ENCODE results near the gene DRG2. TPM values are rescaled to one million over a fixed set of nuclear protein-coding genes. Genes with fewer than 3 reads are reported as not detected.

The DRG2 gene
- polyA plus RNA-seq, 3 donors = 21.8 to 39.3 (median 30.8) TPM

DNA sequence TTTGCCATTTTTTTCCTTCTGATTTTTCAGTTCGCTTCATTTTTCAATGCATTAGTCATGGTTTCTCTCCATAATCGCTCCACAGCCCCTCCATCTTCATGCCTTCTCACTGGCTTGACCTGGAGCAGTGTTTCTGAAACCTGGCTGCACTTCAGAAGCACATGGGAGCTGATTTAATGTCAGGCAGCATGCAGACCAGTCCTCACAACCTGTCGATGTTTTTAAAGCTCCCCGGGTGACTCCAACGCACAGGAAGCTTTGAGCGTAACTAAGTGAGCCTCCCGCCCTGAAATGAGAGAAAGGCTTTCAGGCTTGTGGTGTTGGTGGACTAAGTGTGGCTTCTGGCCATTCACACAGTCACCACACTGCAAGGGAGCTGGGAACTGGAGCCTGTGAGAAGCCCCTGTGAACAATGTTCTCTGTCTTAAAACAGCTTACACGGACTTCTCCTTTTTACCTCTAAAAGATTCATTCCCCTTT lies 16.8 kb upstream of the DRG2 start:
- no peak overlapping the region for H3K27ac ChIP-seq (ENCODE audit: low read depth, low read length)
- WGBS, 3 donors = 13 to 21% (median 15%) methylated on average over 8 of the region's 8 CpGs

DNA sequence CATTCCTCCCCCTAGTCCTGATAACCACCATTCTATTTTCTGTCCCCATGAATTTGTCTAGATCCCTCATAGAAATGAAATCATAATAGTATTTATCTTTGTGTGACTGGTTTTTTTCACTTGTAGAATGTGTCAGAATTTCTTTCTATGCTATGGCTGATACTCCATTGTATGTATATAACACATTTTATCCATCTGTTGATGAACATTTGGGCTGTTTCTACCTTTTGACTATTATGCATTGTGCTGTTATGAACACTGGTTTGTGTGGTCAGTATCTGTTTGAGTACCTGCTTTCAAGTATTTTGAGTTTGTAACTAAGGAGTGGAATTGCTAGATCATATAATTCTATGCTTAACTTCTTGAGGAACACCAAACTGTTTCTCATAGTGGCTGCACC lies 16.0 kb upstream of the DRG2 start:
- H3K27ac ChIP-seq (ENCODE audit: low read depth, low read length) = no peak overlapping the region

DNA sequence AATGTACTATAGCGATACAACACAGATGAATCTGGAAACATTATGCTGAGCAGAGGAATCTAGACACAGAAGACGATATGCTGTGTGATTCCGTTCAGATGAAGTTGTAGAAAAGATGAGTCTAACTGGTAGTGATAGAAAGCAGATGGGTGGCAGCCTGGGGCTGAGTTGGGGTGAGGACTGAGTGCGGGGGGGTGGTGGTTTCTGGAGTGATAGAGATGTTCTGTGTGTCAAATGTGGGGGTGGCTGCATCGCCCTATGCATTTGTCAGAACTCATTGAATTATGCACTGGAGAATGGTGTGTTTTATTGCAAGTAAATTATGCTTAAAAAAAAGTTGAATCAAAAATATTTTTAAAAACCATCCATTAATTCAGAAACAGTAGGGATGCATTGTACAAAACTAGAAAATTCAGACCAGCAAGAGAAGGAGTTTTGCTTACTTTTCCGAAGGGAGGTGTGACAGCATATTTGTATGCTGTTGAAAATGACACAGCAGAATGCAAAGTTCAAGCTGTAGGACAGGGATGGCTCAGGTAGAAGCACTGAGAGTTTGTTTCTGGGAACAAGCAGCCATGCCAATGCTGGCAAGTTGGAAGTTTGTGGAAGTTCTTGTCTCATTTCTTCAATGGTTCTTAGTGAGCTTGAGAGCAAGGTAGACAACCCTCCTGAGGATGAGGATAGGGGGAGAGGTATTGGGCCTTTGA lies 13.0 kb upstream of the DRG2 start:
- WGBS, 3 donors = 68 to 76% (median 71%) methylated on average over 6 of the region's 6 CpGs
- H3K27ac ChIP-seq (ENCODE audit: low read depth, low read length) = no peak overlapping the region

DNA sequence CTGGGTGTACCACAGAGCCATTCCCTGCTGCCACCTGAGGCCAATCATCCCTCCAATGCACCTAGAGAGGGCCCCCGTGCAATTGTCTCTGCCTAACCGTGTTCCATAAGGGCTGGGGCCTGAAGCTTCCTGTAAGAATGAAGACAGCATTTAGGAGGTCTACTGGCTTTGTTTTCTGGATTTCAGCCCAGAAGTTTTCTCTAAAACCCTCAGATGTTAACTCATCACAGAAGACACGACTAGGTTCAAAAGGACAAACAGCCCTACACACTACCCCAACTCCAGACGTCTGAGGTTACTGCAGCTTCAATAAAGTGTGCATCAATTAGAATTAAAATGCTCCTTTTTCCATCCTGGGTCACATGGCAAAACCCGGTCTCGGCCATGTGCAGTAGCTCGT lies 10.8 kb upstream of the DRG2 start:
- 59 to 75% (median 60%) methylated on average over 7 of the region's 7 CpGs for WGBS, 3 donors
- H3K27ac ChIP-seq (ENCODE audit: low read depth, low read length) = no peak overlapping the region

DNA sequence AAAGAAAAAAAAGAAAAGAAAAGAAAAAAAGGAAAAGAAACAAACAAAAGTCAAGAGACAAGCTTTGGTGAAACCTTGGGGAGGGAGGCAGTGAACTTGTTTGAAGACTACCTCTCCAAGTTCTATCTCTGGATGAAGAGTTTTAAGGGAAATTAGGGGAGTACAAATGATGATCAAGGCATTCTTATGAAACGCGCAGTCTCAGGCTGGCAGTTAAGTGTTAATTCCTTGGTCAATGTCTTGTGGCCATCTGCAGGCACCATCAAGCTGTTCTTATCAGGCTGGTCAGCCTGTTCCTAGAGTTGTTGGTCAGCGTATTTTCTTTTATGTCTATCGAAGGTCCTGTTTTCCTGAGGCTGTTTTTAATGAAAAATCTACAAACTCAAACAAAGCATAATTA lies 8.2 kb upstream of the DRG2 start:
- 60 to 75% (median 73%) methylated on average over 4 of the region's 4 CpGs for WGBS, 3 donors
- no peak overlapping the region for H3K27ac ChIP-seq (ENCODE audit: low read depth, low read length)

DNA sequence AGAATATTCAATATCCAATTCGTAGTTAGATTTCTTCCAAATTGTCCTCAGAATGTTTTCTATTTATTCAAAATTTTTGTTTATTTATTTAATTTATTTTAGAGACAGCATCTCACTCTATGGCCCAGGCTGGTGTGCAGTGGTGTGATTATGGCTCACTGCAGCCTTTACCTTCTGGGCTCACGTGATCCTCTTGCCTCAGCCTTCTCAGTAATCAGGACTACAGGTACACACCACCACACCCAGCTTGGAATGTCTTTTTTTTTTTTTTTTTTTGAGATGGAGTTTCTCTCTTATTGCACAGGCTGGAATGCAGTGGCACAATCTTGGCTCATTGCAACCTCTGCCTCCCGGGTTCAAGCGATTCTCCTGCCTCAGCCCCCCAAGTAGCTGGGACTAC lies 3.5 kb upstream of the DRG2 start:
- 83 to 88% (median 84%) methylated on average over 4 of the region's 4 CpGs for WGBS, 3 donors
- no peak overlapping the region for H3K27ac ChIP-seq (ENCODE audit: low read depth, low read length)

DNA sequence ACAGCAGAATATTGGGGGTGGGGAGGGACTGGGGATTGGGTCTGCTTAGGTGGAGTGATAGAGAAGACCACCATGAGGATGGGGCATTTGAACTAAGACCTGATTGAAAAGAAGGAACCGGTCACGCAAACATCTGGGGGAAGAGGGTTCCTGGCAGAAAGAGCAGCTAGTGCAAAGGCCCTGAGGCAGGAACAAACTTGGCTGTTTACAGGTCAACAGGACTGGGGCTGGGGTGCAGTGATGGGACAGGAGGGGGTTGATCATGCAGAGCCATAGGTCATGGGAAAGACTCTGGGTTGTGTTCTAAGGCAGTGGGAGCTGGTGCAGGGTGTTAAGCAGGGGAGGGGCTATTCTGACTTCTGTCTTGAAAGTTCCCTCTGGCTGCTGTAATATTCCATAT lies 1.9 kb downstream of the DRG2 start:
- 96 to 100% (median 98%) methylated on average over 2 of the region's 2 CpGs for WGBS, 3 donors
- no peak overlapping the region for H3K27ac ChIP-seq (ENCODE audit: low read depth, low read length)

DNA sequence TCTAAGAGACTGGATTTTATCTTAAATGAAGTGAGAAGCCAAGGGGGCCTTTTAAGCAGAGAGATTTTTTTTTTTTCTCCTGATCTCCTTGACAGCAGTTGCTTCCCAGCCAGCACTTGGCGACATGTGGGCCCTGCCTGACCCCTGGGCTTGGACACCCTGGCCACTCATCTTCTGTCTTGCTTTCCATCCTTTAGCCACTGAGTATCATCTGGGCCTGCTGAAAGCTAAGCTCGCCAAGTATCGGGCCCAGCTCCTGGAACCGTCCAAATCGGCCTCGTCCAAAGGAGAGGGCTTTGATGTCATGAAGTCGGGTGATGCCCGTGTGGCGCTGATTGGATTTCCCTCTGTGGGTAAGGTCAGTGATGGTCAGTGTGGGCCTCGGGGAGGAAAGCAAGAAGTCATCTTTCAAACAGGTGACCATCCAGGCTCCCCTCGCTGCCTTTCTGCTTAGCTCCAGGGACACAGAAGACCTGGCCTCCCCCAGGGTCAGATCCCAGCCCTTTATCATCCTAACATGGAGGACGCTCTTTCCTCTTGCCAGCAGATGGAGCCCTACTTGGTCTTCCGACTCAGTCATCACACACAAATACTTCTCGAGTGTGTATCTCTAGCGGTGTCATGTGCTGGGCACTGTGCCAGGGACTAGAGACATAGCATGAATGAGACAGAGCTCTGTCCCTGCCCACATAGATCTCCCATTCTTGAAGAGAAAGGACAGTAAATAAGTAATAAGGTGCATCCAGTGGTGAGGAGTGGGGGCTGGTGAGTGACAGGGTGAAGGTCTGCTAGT lies 6.1 kb downstream of the DRG2 start:
- WGBS, 3 donors = 76 to 79% (median 78%) methylated on average over 15 of the region's 15 CpGs
- H3K27ac ChIP-seq (ENCODE audit: low read depth, low read length) = no peak overlapping the region

DNA sequence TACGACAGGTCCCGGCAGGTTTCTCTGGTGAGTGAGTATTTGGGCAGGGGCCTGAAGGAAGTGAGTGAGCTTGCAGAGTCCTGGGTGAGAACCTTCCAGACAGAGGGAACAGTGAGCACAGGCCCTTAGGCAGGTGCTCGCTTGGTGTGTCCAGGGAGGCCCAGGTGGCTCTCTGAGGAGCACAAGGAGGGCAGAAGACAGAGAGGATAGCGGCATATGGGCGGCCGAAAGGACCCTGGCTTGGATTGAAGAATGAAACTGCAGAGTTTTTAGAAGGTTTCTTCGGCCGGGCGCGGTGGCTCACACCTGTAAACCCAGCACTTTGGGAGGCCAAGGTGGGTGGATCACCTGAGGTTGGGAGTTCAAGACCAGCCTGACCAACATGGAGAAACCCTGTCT lies 6.7 kb downstream of the DRG2 start:
- WGBS, 3 donors = 94 to 98% (median 96%) methylated on average over 10 of the region's 10 CpGs
- no peak overlapping the region for H3K27ac ChIP-seq (ENCODE audit: low read depth, low read length)

DNA sequence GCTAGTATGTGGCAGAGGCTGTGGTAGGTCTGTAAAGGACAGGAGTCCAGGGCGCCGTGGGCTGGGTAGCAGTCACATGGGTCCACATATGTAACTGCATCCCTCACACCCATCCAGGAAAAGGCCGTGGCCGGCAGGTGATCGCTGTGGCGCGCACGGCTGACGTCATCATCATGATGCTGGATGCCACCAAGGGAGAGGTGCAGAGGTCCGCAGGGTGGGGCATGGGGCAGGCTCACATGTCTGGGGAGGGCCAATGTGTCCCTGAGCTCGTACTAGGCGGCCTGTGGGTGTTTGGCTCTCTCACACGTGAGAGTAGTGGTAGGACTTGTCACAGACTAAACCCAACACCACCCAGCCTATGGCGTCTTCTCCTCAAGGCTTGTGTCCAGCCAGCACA lies 11.8 kb downstream of the DRG2 start:
- H3K27ac ChIP-seq (ENCODE audit: low read depth, low read length) = no peak overlapping the region
- WGBS, 3 donors = 87 to 92% (median 90%) methylated on average over 14 of the region's 14 CpGs

DNA sequence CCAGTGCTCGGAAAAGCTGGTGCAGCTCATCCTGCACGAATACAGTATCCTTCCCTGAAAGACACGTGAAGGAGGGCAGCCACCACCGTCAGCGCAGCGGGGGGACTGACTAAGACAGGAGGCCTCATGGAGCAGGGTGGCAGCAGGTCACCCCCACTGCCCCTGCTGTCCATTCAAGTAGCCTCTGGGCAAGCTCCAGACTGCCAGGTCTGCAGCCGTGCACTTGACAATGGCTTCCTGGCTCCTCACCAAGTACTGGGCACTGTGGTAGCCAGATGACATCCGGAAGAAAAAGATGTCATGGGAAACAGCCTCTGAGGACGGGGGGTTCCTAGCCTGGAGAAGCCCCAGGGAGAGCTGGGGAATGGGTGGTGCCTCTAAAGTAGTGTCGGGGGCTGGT lies 12.9 kb downstream of the DRG2 start:
- WGBS, 3 donors = 81 to 84% (median 83%) methylated on average over 10 of the region's 10 CpGs
- no peak overlapping the region for H3K27ac ChIP-seq (ENCODE audit: low read depth, low read length)

DNA sequence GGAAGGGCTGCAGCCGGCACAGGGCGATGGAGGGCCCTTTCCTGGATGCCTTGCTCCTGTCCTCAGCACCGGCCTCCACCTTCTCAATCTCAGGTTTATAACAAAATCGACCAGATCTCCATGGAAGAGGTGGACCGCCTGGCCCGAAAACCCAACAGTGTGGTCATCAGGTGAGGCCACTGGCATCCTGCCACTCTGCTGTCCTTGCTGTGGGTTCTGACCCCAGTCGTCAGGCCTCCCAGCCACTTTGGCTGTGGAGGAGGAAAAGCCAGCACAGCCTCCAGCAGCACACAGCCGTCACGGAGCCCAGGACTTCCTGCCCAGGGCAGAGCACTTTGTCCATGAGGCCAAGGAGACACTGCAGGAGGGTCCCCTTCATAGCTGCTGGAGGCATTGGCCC lies 14.1 kb downstream of the DRG2 start:
- WGBS, 3 donors = 84 to 88% (median 86%) methylated on average over 9 of the region's 9 CpGs
- H3K27ac ChIP-seq (ENCODE audit: low read depth, low read length) = no peak overlapping the region

DNA sequence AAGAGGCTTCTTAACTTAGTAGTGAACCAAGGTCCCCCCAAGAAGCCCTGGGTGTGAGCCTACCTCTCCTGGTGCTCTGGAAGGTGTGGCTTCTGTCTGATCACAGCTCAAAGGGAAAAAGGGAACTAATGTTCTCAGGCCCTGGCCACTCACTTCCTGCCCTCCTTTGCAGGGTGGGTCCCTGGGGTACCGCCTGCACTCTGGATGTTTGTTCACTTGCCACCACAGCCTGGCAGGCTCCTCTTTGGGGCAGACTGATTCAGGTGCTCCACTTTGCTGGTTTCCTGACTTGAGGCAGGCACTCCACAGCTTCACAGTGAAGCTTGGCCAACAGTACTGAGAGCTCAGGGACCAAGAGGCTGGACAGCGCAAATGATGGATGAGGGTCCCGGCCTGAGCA lies 14.9 kb downstream of the DRG2 start:
- WGBS, 3 donors = 62 to 86% (median 66%) methylated on average over 3 of the region's 3 CpGs
- H3K27ac ChIP-seq (ENCODE audit: low read depth, low read length) = no peak overlapping the region

DNA sequence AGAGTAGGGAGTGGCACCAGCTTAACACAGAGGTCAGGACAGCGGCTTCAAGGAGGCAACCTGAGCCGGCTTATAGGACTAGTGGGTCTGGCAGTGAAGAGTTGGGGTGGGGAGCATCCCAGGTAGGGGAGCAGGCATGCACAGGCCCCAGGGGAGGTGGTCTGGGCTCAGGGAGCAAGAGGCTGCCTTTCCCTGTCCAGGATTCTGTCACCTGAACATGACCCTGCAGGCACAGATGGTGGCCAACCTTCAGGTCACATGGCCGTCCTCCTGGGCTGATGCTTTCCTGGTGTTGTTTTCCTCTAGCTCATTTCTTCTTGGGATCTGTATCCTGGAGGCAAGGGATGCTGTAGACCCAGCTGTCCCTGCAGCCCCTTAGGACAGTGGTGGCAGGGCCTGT lies 17.3 kb downstream of the DRG2 start:
- WGBS, 3 donors = 86 to 97% (median 94%) methylated on average over 3 of the region's 3 CpGs
- H3K27ac ChIP-seq (ENCODE audit: low read depth, low read length) = no peak overlapping the region

DNA sequence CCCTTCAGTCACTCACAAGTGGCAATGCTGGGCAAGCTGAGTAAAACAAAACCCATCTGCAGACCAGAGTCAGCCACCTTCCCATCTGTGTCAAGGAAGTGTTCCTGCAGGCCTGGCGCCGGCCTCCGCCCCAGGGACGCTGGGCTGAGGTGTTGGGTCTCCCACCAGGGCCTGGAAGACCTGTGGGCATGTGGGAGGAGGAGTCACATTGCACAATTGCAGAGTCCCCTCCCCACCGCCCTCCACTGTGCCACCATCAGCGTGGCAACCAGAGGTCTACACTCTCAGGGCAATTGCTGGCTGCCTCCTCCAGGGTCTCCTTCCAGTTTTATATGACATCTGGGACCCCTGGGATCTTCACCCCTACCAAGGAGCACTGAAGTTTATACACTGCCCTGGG lies 17.8 kb downstream of the DRG2 start:
- H3K27ac ChIP-seq (ENCODE audit: low read depth, low read length) = no peak overlapping the region
- 83 to 95% (median 90%) methylated on average over 6 of the region's 6 CpGs for WGBS, 3 donors

DNA sequence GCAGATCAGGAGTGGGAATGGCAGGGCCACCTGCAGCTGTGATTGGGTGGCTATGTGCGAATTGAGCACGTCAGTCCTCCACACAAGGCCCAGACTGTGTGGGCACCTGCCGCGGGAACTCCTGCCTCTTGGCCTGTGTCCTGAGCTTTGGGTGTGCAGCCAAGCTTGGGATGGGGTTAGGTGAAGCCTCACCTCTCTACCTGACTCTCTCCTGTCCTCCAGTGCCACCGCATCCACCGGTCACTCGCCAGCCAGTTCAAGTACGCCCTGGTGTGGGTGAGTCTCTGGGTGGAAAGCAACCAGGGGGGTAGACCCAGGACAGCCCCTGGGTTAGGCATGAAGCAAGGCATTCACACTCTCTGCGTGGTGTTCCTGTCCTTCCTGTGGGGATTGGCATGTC lies 18.5 kb downstream of the DRG2 start:
- 84 to 94% (median 92%) methylated on average over 9 of the region's 9 CpGs for WGBS, 3 donors

DNA sequence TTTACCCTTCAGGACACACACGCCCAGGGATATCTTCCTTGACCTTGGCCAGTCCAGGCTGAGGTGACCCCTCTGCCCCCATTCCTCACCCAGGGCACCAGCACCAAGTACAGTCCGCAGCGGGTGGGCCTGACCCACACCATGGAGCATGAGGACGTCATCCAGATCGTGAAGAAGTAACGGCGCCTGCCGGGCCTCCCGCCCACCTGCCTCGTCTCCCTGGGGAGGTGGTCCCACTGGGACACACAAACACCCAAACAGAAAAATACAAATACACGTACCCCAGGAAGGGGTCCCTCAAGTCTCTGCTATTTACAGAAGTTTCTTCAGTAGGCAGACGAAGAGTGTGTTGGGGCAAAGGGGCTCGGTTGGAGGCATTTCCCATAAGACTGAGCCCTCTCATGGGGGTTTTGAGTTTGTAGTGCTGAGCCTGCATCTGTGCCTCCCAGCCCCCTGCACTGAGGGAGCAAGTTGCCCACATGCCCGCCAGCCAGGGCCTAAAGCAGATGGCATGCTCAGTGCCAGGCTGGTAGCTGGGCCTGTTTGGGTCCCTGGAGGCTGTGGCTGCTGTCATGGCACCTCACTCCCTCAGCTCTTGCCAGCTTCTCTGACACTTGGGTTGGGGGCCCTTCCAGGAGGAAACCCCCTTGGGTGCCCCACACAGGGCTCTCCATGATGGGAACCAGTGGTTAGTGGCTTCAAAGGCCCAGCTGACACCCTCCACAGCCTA lies 19.5 kb downstream of the DRG2 start:
- no peak overlapping the region for H3K27ac ChIP-seq (ENCODE audit: low read depth, low read length)
- 86 to 91% (median 91%) methylated on average over 14 of the region's 14 CpGs for WGBS, 3 donors

More for the DNA sequence above, 18.5 kb downstream of the DRG2 start:
- H3K27ac ChIP-seq (ENCODE audit: low read depth, low read length) = no peak overlapping the region

DNA sequence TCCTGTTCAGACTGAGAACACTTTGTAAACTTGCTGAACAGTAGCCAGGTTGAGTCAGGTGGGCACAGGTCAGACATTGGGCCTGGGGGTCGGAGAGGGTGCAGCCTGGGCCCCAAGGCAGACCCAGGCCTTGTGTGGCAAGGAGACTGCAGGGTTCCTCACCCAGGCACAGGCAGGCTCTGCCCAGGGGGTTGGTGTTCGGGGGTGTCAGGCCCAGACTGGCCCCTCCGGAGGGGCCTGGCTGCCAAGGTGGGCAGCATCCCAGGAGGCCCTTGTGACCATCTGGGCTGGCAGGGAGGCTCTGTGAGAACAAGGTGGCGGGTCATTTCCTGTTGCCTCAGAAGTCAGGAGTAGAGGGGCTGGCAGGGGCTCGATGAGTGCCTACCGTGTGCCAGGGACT lies 20.2 kb downstream of the DRG2 start:
- 66 to 84% (median 79%) methylated on average over 6 of the region's 6 CpGs for WGBS, 3 donors
- no peak overlapping the region for H3K27ac ChIP-seq (ENCODE audit: low read depth, low read length)

Data from adipose tissue (tissue), 3 donors.